ENCODE results near the gene HEG1. TPM values are rescaled to one million over a fixed set of nuclear protein-coding genes. Genes with fewer than 3 reads are reported as not detected.

Gene HEG1
- total RNA-seq, 1 donor: 199 TPM

DNA sequence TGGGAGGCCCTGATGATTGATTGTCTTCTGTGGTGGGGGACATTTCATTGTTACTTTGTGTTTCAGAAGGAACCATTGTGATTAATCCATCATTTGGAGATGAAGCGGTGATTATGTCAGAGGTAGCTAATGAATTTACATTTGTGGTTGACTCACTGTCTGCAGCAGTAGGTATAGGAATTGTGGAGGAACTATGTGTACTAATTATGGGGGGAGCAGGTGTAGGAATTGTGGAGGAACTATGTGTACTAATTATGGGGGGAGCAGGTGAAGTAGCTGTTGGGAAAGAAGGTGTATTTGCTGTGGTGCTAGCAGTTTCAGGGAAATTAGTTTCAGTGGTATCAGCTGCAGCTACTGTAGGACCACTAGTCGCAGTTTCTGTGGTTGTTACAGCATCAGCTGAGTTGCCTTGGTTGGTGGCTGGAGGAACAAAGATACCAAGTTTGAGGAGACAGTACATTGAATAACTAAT lies 128.2 kb downstream of the HEG1 start:
- DNase-seq (ENCODE audit: low read depth): no peak
- H3K4me3 ChIP-seq (ENCODE audit: low read depth, low read length): no peak overlapping the region
- TF ChIP-seq CTCF (IDR thresholded peaks at IDR 0.05; ENCODE audit: insufficient read depth, low read depth, low read length): no peak

DNA sequence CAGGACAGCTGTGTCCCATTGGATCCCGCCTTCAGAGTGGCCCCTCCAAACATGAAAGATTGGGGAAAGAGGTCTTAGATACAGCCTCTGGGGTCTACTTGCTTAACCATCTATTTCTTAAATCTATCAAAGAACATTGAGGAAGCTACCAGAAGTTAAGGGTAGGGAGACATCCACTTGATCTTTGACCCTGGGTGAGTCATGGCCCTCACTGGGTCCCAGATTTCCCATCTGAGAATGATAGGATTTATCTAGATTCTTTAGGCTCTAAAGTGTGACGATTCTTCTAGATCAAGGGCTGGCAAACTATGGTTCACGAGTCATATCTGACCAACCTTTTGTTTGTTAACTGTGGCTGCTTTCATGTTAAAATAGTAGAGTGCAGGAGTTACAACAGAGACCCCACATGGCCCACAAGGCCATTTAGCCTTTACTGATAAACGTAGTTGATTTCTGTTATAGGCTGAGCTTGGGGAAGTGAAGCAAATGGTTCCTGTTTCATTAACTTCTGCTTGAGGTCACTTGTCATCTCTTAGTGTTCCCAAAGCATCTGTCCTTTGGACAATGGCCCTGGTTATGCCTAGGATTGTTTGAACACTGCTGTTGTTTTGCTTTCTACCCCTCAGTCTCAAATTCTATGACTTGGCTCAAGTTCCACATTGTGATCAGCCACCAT lies 129.2 kb downstream of the HEG1 start:
- TF ChIP-seq CTCF (IDR thresholded peaks at IDR 0.05; ENCODE audit: insufficient read depth, low read depth, low read length): no peak
- no peak overlapping the region for H3K4me3 ChIP-seq (ENCODE audit: low read depth, low read length)
- DNase-seq (ENCODE audit: low read depth): no peak

GRCh38 chr3:124924741-124925140 lies 131.1 kb downstream of the HEG1 start:
- no peak for TF ChIP-seq CTCF (IDR thresholded peaks at IDR 0.05; ENCODE audit: insufficient read depth, low read depth, low read length)

GRCh38 chr3:124923833-124924232 lies 132.0 kb downstream of the HEG1 start:
- H3K4me3 ChIP-seq (ENCODE audit: low read depth, low read length): no peak overlapping the region
- TF ChIP-seq CTCF (IDR thresholded peaks at IDR 0.05; ENCODE audit: insufficient read depth, low read depth, low read length): peak; percentile 45
- peak; percentile 15 for DNase-seq (ENCODE audit: low read depth)

More at GRCh38 chr3:124924741-124925140, 131.1 kb downstream of the HEG1 start:
- no peak for DNase-seq (ENCODE audit: low read depth)
- H3K4me3 ChIP-seq (ENCODE audit: low read depth, low read length): no peak overlapping the region

DNA sequence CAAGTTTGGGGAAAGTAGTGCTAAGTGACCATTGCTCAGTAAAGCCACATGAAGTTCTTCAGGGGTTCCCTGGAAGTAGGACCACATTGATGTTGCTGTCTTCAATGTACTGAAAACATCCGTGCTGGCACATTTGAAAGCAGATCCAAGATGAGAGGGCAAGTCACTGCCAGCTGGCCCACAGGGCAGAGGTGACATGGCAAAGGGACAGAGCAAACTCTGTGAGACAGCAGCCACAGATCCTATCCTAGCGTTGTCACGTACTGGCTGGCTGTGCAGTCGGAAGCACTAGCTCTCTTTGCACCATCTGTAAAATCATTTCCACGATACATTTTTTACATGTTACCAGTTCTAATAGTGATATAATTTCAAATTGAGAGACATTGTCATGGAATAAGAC lies 135.1 kb downstream of the HEG1 start:
- DNase-seq (ENCODE audit: low read depth): no peak
- H3K4me3 ChIP-seq (ENCODE audit: low read depth, low read length): no peak overlapping the region
- no peak for TF ChIP-seq CTCF (IDR thresholded peaks at IDR 0.05; ENCODE audit: insufficient read depth, low read depth, low read length)

DNA sequence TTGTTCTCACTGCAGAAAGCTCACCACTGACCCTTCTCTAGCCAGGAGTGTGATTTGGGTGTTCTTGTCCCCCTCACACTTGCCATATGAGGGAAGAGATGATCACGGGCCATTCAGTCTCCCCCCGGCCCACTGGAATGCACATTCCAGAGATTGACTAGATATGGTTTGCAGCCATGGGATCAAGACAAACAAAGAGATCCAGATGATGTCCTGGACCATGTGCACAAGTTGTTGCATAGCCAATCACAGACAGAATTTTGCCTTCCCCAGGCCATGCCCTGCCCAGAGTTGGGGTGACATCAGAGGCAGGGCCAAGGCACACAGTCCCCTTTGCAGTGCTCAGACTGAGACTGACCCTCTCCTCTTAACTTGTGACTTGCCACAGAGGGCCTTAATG lies 136.0 kb downstream of the HEG1 start:
- no peak for TF ChIP-seq CTCF (IDR thresholded peaks at IDR 0.05; ENCODE audit: insufficient read depth, low read depth, low read length)
- no peak for DNase-seq (ENCODE audit: low read depth)
- no peak overlapping the region for H3K4me3 ChIP-seq (ENCODE audit: low read depth, low read length)

DNA sequence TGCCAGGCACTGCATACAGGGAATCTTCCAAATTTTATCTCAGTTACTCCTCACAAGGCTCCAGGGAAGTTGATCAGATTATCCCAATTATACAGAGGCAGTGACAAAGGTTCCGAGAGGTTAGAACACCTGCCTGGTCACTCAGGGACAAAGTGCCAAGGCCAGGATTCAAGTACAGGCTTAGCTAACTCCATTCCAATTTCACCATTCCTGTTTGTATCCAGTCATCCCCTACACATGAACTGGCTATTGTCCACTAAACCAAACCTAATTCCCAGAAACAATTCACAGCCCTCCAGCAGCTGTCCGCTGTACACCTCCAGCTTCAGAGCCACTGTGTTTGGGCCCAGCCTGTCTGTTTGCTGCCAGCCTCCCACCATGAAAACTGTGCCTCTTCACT lies 137.3 kb downstream of the HEG1 start:
- no peak for DNase-seq (ENCODE audit: low read depth)
- TF ChIP-seq CTCF (IDR thresholded peaks at IDR 0.05; ENCODE audit: insufficient read depth, low read depth, low read length): no peak
- H3K4me3 ChIP-seq (ENCODE audit: low read depth, low read length): no peak overlapping the region
